NCI-H82 treated with DMSO at 0.1 percent for 48 hours (cell line): ENCODE results near the gene FBXW8.

Experiments
- DNase-seq: peaks from one replicate; lab custom pipeline; 2025; ENCODE audit not compliant: unreplicated experiment; lab: John Stamatoyannopoulos, UW

Gene FBXW8

DNA sequence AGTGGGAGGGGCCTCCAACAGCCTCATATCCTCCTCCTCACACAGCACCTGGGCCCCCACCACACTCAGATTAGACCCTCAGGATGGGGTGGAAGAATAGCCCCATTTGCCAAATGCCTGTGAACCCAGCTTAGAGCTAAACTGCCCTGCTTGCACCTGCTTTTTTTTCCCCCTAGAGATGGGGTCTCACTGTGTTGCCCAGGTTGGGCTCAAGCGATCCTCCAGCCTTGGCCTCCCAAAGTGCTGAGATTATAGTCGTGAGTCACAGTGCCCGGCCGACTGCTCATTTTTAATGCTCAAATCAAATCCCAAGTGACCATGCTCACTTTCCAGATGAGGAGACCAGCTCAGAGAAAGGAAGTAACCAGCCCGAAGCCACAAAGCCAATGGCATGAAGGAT is 161.4 kb downstream of the FBXW8 start:
- no peak for DNase-seq

GRCh38 chr12:117072736-117073490 is 162.2 kb downstream of the FBXW8 start:
- DNase-seq = no peak

- DNase-seq = no peak
Measured at GRCh38 chr12:117073611-117074010, 162.9 kb downstream of the FBXW8 start.

- no peak for DNase-seq
Measured at GRCh38 chr12:117076410-117077372, 165.9 kb downstream of the FBXW8 start.

GRCh38 chr12:117079487-117079886 is 168.7 kb downstream of the FBXW8 start:
- no peak for DNase-seq

DNA sequence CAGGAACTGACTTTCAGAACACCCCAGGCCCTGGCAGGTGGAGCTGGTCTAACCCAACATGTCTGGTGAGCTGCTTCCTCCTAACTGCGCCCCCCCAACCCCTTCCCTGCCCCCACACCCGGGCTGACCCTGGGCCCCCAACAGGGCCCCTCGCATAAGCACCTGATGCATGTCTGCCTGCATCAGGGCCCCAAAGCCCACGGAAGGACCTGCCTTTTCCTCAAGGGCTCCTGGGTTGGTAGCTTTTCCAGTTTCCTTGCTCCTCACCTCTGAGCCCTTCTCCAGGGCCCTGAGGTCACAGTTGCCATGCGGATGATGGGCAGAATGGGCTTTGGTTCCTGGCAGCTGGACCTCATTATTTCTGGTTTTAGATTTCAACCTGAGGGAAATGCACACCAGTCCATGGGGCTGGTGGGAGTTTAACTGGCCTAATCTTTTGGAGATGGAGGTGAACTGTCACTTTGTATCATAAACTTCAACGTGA is 170.0 kb downstream of the FBXW8 start:
- DNase-seq = no peak
